Naive thymus-derived CD4-positive, alpha-beta T cell (primary cell): Measurements from ENCODE around the gene SSBP3. TPM values are rescaled to one million over a fixed set of nuclear protein-coding genes. Genes with fewer than 3 reads are reported as not detected.

Experiments used
- ATAC-seq: fragments of 150-1000 bp; cut with Tn5 transposase; 2 replicates; pipeline ENCODE4 v1.10.0; 2021; ENCODE audit warnings: mild to moderate bottlenecking, moderate library complexity
- CTCF ChIA-PET: fragments of 350-600 bp; sonication (Branson Sonifier 250); formaldehyde crosslinking; loops from one replicate; lab custom pipeline; 2021; ENCODE audit warnings: antibody characterized with exemption; lab: Charles Lee
- POLR2A ChIA-PET: fragments of 350-600 bp; sonication (Branson Sonifier 250); formaldehyde crosslinking; loops from one replicate; lab custom pipeline; 2021; ENCODE audit warnings: antibody characterized with exemption, inconsistent platforms; lab: Charles Lee
- DNase-seq, 9 donors: peaks; one replicate each; pipeline versions ENCODE4 v3.0.0 to v3.0.0-alpha.2; 2020 to 2022; ENCODE audit warnings: mixed read lengths in 1 of 9
- H3K27ac ChIP-seq: one replicate; pipeline ENCODE4 v1.7.0; 2013; ENCODE audit warnings: mild to moderate bottlenecking, low read depth, low read length, moderate library complexity
- H3K27me3 ChIP-seq, 2 donors: one replicate each; pipeline ENCODE4 v1.7.0; 2013; ENCODE audit warnings: low read length in 2 of 2, mild to moderate bottlenecking in 2 of 2, moderate library complexity in 2 of 2; ENCODE audit not compliant: control insufficient read depth in 2 of 2, insufficient read depth in 2 of 2
- H3K36me3 ChIP-seq, 3 experiments: 1 replicate in 2 of 3; 2 replicates in 1 of 3; pipeline ENCODE4 v1.7.0; 2013; ENCODE audit warnings: low read length in 3 of 3, mild to moderate bottlenecking in 3 of 3, moderate library complexity in 1 of 3; ENCODE audit not compliant: insufficient read depth in 3 of 3, control insufficient read depth in 2 of 3
- H3K4me1 ChIP-seq, 2 donors: one replicate each; pipeline ENCODE4 v1.7.0; 2013; ENCODE audit warnings: low read length in 2 of 2, mild to moderate bottlenecking in 2 of 2, moderate library complexity in 1 of 2; ENCODE audit not compliant: control insufficient read depth in 2 of 2, insufficient read depth in 2 of 2
- H3K4me3 ChIP-seq: 2 replicates; pipeline ENCODE4 v1.7.0; 2013; ENCODE audit warnings: mild to moderate bottlenecking, low read length
- H3K9me3 ChIP-seq, 3 experiments: 1 replicate in 2 of 3; 2 replicates in 1 of 3; pipeline ENCODE4 v1.7.0; 2013; ENCODE audit warnings: low read length in 3 of 3; ENCODE audit not compliant: control insufficient read depth in 2 of 3
- H3K27ac Mint-ChIP-seq, 9 donors: one replicate each; pipeline ENCODE4 v1.8.0; 2020 to 2022; ENCODE audit warnings: mixed read lengths in 9 of 9, mild to moderate bottlenecking in 8 of 9, moderate library complexity in 5 of 9, inconsistent platforms in 2 of 9
- H3K27me3 Mint-ChIP-seq, 5 donors: one replicate each; pipeline ENCODE4 v1.8.0; 2021 to 2022; ENCODE audit warnings: mixed read lengths in 5 of 5, mild to moderate bottlenecking in 1 of 5
- H3K36me3 Mint-ChIP-seq, 5 donors: one replicate each; pipeline ENCODE4 v1.8.0; 2020 to 2022; ENCODE audit warnings: mixed read lengths in 5 of 5, mild to moderate bottlenecking in 3 of 5, inconsistent platforms in 1 of 5
- H3K4me1 Mint-ChIP-seq, 7 donors: one replicate each; pipeline ENCODE4 v1.8.0; 2020 to 2022; ENCODE audit warnings: mixed read lengths in 7 of 7, mild to moderate bottlenecking in 3 of 7, inconsistent platforms in 1 of 7
- H3K4me3 Mint-ChIP-seq, 10 donors: one replicate each; pipeline ENCODE4 v1.8.0; 2020 to 2022; ENCODE audit warnings: mild to moderate bottlenecking in 10 of 10, mixed read lengths in 10 of 10, moderate library complexity in 6 of 10, inconsistent platforms in 2 of 10
- H3K9me3 Mint-ChIP-seq, 11 donors: one replicate each; pipeline ENCODE4 v1.8.0; 2020 to 2022; ENCODE audit warnings: mixed read lengths in 11 of 11, mild to moderate bottlenecking in 4 of 11, inconsistent platforms in 1 of 11, moderate library complexity in 1 of 11
- intact Hi-C, 2 donors: fragments of 100-400 bp; cut with micrococcal nuclease; formaldehyde crosslinking; loops; one replicate each; pipeline ENCODE4 v1.15.1; 2023
- polyA plus RNA-seq, 2 donors: library from polyadenylated mRNA; unstranded; fragments of 300-500 nt; fragmentation: Illumina TruSeq; gene quantifications; one replicate each; pipeline ENCODE4 v1.2.3, GENCODE V29; 2021
- total RNA-seq, 6 experiments: library from RNA in 5 of 6; stranded (reverse) in 5 of 6; gene quantifications; 1 replicate in 5 of 6; 2 replicates in 1 of 6; pipeline ENCODE4 v1.2.3 and lab custom pipeline; 2021 to 2026

The SSBP3 gene
- total and polyA plus RNA-seq, 7 experiments from 2014 or later: 19.4 to 124 (median 80.5) TPM

- ATAC-seq (no peak), DNase-seq (no peak)
- H3K27ac ChIP-seq: no peak overlapping the region
- intact Hi-C loops: no loop called here
- Mint-ChIP-seq H3K27me3 (no peaks in the 10 kb centered on the region), H3K36me3 (no peaks in the 10 kb centered on the region), H3K9me3 (no peaks in the 10 kb centered on the region), H3K4me3 (peak overlapping the region in 4 of 10 donors; percentile 15 to 71 (median 58)), H3K4me1 (peaks cover 49 to 100% (median 94%) of the 10 kb centered on the region in 7 donors), H3K27ac (peak overlapping the region in 6 of 9 donors; percentile 51 to 88 (median 76))
- no peak overlapping the region for H3K4me3 ChIP-seq
- CTCF ChIA-PET: interaction anchor here (1.4 kb wide), 1 partner anchor 10 kb away, joined by 4 read pairs; no protein-coding TSS in a partner anchor
- no peaks in the 10 kb centered on the region for H3K36me3 ChIP-seq
- POLR2A ChIA-PET: interaction anchor here (2.0 kb wide), 1 partner anchor 18 kb away, joined by 7 read pairs; no protein-coding TSS in a partner anchor
- peaks cover 0 to 65% of the 10 kb centered on the region in 2 donors for H3K4me1 ChIP-seq
- no peaks in the 10 kb centered on the region for H3K27me3 ChIP-seq
- no peaks in the 10 kb centered on the region for H3K9me3 ChIP-seq
Observed at GRCh38 chr1:54302549-54302948, 103.6 kb downstream of the SSBP3 start.

GRCh38 chr1:54301497-54301896 lies 104.7 kb downstream of the SSBP3 start:
- intact Hi-C loops: no loop called here
- POLR2A ChIA-PET: interaction anchor here (1.2 kb wide), 1 partner anchor 104 kb away, joined by 5 read pairs; no protein-coding TSS in a partner anchor
- DNase-seq: no peak

GRCh38 chr1:54300401-54300800 lies 105.8 kb downstream of the SSBP3 start:
- DNase-seq: no peak
- H3K27me3 Mint-ChIP-seq: no peaks in the 10 kb centered on the region
- intact Hi-C loops: no loop called here
- no peak overlapping the region for H3K27ac ChIP-seq
- H3K36me3 ChIP-seq: no peaks in the 10 kb centered on the region
- H3K4me3 ChIP-seq: no peak overlapping the region
- peak overlapping the region in 3 of 10 donors; percentile 51 to 74 (median 73) for H3K4me3 Mint-ChIP-seq
- no peak for ATAC-seq
- peak overlapping the region in 7 of 9 donors; percentile 53 to 82 (median 69) for H3K27ac Mint-ChIP-seq
- no peaks in the 10 kb centered on the region for H3K36me3 Mint-ChIP-seq
- POLR2A ChIA-PET: interaction anchor here (1.0 to 1.2 kb wide), 2 partner anchors 10 to 15 kb away, joined by 3 to 6 read pairs; no protein-coding TSS in a partner anchor
- CTCF ChIA-PET: no interaction called here
- no peaks in the 10 kb centered on the region for H3K27me3 ChIP-seq
- H3K4me1 Mint-ChIP-seq: peaks cover 55 to 100% (median 94%) of the 10 kb centered on the region in 7 donors
- peaks cover 0 to 63% of the 10 kb centered on the region in 2 donors for H3K4me1 ChIP-seq
- H3K9me3 Mint-ChIP-seq: no peaks in the 10 kb centered on the region
- H3K9me3 ChIP-seq: no peaks in the 10 kb centered on the region

More at GRCh38 chr1:54301497-54301896, 104.7 kb downstream of the SSBP3 start:
- no peaks in the 10 kb centered on the region for H3K36me3 ChIP-seq
- no peaks in the 10 kb centered on the region for H3K27me3 ChIP-seq
- no peak overlapping the region for H3K27ac ChIP-seq
- CTCF ChIA-PET: no interaction called here
- Mint-ChIP-seq H3K27ac (peak overlapping the region in 6 of 9 donors; percentile 29 to 84 (median 72)), H3K4me3 (peak overlapping the region in 4 of 10 donors; percentile 11 to 60 (median 28)), H3K9me3 (no peaks in the 10 kb centered on the region), H3K4me1 (peaks cover 45 to 100% (median 93%) of the 10 kb centered on the region in 7 donors), H3K36me3 (no peaks in the 10 kb centered on the region), H3K27me3 (no peaks in the 10 kb centered on the region)
- ATAC-seq: no peak
- H3K9me3 ChIP-seq: no peaks in the 10 kb centered on the region
- peaks cover 0 to 66% of the 10 kb centered on the region in 2 donors for H3K4me1 ChIP-seq
- H3K4me3 ChIP-seq: no peak overlapping the region

GRCh38 chr1:54299037-54299436 lies 107.2 kb downstream of the SSBP3 start:
- Histone ChIP-seq H3K27ac (no peak overlapping the region), H3K27me3 (no peaks in the 10 kb centered on the region), H3K4me3 (no peak overlapping the region), H3K9me3 (no peaks in the 10 kb centered on the region), H3K4me1 (peaks cover 7 to 62% of the 10 kb centered on the region in 2 donors), H3K36me3 (no peaks in the 10 kb centered on the region)
- DNase-seq: no peak
- ChIA-PET CTCF (no interaction called here), POLR2A (interaction anchor here (0.6 to 0.8 kb wide), 2 partner anchors 12 to 16 kb away, joined by 3 read pairs; no protein-coding TSS in a partner anchor)
- no peaks in the 10 kb centered on the region for H3K36me3 Mint-ChIP-seq
- H3K27ac Mint-ChIP-seq: peak overlapping the region in 8 of 9 donors; percentile 68 to 88 (median 82)
- ATAC-seq: no peak
- intact Hi-C loops: no loop called here
- H3K9me3 Mint-ChIP-seq: no peaks in the 10 kb centered on the region
- peaks cover 59 to 100% (median 94%) of the 10 kb centered on the region in 7 donors for H3K4me1 Mint-ChIP-seq
- no peaks in the 10 kb centered on the region for H3K27me3 Mint-ChIP-seq
- peak overlapping the region in 9 of 10 donors; percentile 22 to 82 (median 59) for H3K4me3 Mint-ChIP-seq

GRCh38 chr1:54298284-54299033 lies 107.7 kb downstream of the SSBP3 start:
- Histone ChIP-seq H3K27me3 (no peaks in the 10 kb centered on the region), H3K4me1 (peaks cover 7 to 61% of the 10 kb centered on the region in 2 donors), H3K9me3 (no peaks in the 10 kb centered on the region), H3K4me3 (no peak overlapping the region), H3K27ac (peak overlapping the region; percentile 50), H3K36me3 (no peaks in the 10 kb centered on the region)
- peak; percentile 40 for ATAC-seq
- Mint-ChIP-seq H3K4me3 (peak overlapping the region; percentile 16 to 82 (median 55)), H3K27ac (peak overlapping the region; percentile 25 to 88 (median 81)), H3K4me1 (peaks cover 61 to 99% (median 92%) of the 10 kb centered on the region in 7 donors), H3K36me3 (no peaks in the 10 kb centered on the region), H3K9me3 (no peaks in the 10 kb centered on the region), H3K27me3 (no peaks in the 10 kb centered on the region)
- intact Hi-C loops: no loop called here
- POLR2A ChIA-PET: interaction anchor here (0.6 to 0.8 kb wide), 4 partner anchors 11 to 15 kb away, joined by 3 to 6 read pairs (median 3); no protein-coding TSS in a partner anchor
- CTCF ChIA-PET: no interaction called here
- no peak for DNase-seq

GRCh38 chr1:54297596-54298283 lies 108.5 kb downstream of the SSBP3 start:
- DNase-seq (no peak), ATAC-seq (no peak)
- H3K27ac Mint-ChIP-seq: peak overlapping the region in 8 of 9 donors; percentile 68 to 88 (median 82)
- ChIA-PET POLR2A (interaction anchor here (0.6 to 0.7 kb wide), 2 partner anchors 10 to 16 kb away, joined by 3 to 6 read pairs; no protein-coding TSS in a partner anchor), CTCF (no interaction called here)
- Histone ChIP-seq H3K4me3 (no peak overlapping the region), H3K36me3 (no peaks in the 10 kb centered on the region), H3K9me3 (no peaks in the 10 kb centered on the region), H3K27ac (peak overlapping the region; percentile 50), H3K27me3 (no peaks in the 10 kb centered on the region), H3K4me1 (peaks cover 7 to 61% of the 10 kb centered on the region in 2 donors)
- H3K4me3 Mint-ChIP-seq: peak overlapping the region in 8 of 10 donors; percentile 37 to 82 (median 64)
- no peaks in the 10 kb centered on the region for H3K27me3 Mint-ChIP-seq
- H3K4me1 Mint-ChIP-seq: peaks cover 55 to 99% (median 92%) of the 10 kb centered on the region in 7 donors
- H3K36me3 Mint-ChIP-seq: no peaks in the 10 kb centered on the region
- H3K9me3 Mint-ChIP-seq: no peaks in the 10 kb centered on the region
- intact Hi-C loops: loop anchor here in 1 of 2 donors (2.0 kb wide), 1 partner anchor 13 kb away; no protein-coding TSS in a partner anchor
